Activated CD8-positive, alpha-beta T cell treated with anti-CD3 and anti-CD28 coated beads for 36 hours (primary cell): ENCODE results near the gene FNIP2. TPM values are rescaled to one million over a fixed set of nuclear protein-coding genes. Genes with fewer than 3 reads are reported as not detected.
A peak's percentile ranks its signal among the peaks of the same experiment; 100 is the strongest.

Source experiments
- ATAC-seq: fragments of 200-7000 bp; cut with Tn5 transposase; one replicate; pipeline ENCODE4 v1.10.0; 2021; ENCODE audit warnings: mild to moderate bottlenecking, moderate library complexity
- CTCF ChIA-PET: fragments of 350-600 bp; sonication (Branson Sonifier 250); formaldehyde crosslinking; loops from one replicate; lab custom pipeline; 2021; ENCODE audit warnings: antibody characterized with exemption; lab: Charles Lee
- POLR2A ChIA-PET: fragments of 350-600 bp; sonication (Branson Sonifier 250); formaldehyde crosslinking; loops from one replicate; lab custom pipeline; 2021; ENCODE audit warnings: antibody characterized with exemption; lab: Charles Lee
- DNase-seq: peaks from one replicate; pipeline ENCODE4 v3.0.0-alpha.2; 2020
- H3K27ac Mint-ChIP-seq: one replicate; pipeline ENCODE4 v1.8.0; 2021; ENCODE audit warnings: mild to moderate bottlenecking, mixed read lengths
- H3K27me3 Mint-ChIP-seq: one replicate; pipeline ENCODE4 v1.8.0; 2021; ENCODE audit warnings: mixed read lengths
- H3K36me3 Mint-ChIP-seq: one replicate; pipeline ENCODE4 v1.8.0; 2021; ENCODE audit warnings: low read depth, mixed read lengths
- H3K4me1 Mint-ChIP-seq: one replicate; pipeline ENCODE4 v1.8.0; 2021; ENCODE audit warnings: low read depth, mixed read lengths
- H3K4me3 Mint-ChIP-seq: one replicate; pipeline ENCODE4 v1.8.0; 2021; ENCODE audit warnings: mild to moderate bottlenecking, moderate library complexity, mixed read lengths
- H3K9me3 Mint-ChIP-seq: one replicate; pipeline ENCODE4 v1.8.0; 2021; ENCODE audit warnings: mixed read lengths
- intact Hi-C: fragments of 100-400 bp; cut with micrococcal nuclease; formaldehyde crosslinking; loops from one replicate; pipeline ENCODE4 v1.10.0; 2022
- total RNA-seq, 2 experiments: library from RNA; stranded (reverse); gene quantifications; one replicate each; pipeline ENCODE4 v1.2.3, GENCODE V29; 2021
- TF ChIP-seq, protein P1 (sequence below): fragments of 200-600 bp; IDR thresholded peaks from one replicate; pipeline ENCODE4 v1.8.0; 2022; ENCODE audit warnings: antibody characterized with exemption, mild to moderate bottlenecking

The FNIP2 gene
- total RNA-seq, 2 experiments from 2014 or later = 11.2 to 11.7 TPM

DNA sequence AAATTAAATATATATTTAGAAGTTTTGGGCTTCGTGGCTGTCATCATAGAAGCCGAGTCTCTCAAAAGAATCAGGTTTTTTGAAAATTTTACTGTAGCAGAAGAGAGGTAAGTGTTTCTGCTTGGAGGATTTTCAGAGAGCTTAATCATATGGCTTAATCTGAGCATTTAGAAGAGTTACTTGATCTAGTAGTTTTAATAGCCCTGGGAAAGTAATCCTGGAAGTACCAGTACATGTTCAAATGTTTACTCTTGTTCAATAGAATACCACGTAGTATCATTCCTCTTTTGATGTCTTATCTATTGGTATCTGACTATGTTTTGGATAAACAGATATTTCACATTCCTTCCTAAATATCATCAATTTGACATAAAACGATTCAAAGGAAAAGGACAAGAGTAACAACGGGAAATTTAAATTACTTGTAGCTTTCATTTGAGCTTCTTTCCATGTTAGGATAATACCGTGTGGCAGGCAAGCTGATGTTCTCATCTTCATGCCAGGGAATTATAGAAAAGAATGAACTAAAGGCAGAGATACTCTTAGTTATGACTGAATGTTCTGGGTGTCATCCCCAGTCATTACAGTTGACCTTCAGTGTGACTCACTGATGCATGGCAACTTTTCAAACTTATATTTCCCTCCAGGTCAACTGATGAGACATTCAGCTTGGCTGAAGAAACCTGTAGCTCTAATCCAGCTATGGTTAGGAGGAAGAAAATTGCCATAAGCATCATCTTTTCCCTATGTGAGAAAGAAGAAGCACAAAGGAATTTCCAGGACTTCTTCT, 89.8 kb downstream of the FNIP2 start:
- ATAC-seq (no peak), DNase-seq (no peak)
- Mint-ChIP-seq H3K4me3 (no peak overlapping the region), H3K9me3 (no peaks in the 10 kb centered on the region), H3K36me3 (peaks cover 17% of the 10 kb centered on the region), H3K4me1 (peaks cover 2% of the 10 kb centered on the region), H3K27me3 (no peaks in the 10 kb centered on the region), H3K27ac (no peak overlapping the region)
- CTCF ChIA-PET = interaction anchor here (0.7 to 3.2 kb wide), 7 partner anchors 14 to 344 kb away, joined by 3 to 36 read pairs (median 4); no protein-coding TSS in a partner anchor
- intact Hi-C loops = no loop called here
- TF ChIP-seq, protein P1, sequence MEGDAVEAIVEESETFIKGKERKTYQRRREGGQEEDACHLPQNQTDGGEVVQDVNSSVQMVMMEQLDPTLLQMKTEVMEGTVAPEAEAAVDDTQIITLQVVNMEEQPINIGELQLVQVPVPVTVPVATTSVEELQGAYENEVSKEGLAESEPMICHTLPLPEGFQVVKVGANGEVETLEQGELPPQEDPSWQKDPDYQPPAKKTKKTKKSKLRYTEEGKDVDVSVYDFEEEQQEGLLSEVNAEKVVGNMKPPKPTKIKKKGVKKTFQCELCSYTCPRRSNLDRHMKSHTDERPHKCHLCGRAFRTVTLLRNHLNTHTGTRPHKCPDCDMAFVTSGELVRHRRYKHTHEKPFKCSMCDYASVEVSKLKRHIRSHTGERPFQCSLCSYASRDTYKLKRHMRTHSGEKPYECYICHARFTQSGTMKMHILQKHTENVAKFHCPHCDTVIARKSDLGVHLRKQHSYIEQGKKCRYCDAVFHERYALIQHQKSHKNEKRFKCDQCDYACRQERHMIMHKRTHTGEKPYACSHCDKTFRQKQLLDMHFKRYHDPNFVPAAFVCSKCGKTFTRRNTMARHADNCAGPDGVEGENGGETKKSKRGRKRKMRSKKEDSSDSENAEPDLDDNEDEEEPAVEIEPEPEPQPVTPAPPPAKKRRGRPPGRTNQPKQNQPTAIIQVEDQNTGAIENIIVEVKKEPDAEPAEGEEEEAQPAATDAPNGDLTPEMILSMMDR = no peak
- POLR2A ChIA-PET = no interaction called here

DNA sequence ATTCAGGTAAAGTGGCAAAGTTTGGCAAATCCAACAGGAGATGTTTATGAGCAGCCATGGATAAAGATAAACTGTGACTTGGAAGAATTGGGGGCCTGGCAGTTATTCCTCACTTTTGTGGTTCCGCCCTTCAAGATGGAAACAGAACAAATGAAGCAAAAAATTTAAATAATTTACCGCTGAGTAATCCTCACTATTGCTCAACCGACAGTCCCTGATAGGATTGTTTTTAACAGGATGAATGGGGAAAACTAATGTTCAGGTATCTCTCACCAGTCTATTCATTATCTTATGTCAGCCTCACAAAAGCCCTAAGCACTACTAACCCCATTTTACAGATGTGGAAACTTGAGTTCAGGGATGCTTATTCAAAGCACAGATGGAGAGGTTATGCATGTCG, 90.8 kb downstream of the FNIP2 start:
- no peaks in the 10 kb centered on the region for H3K27me3 Mint-ChIP-seq
- ChIA-PET POLR2A (no interaction called here), CTCF (interaction anchor here (3.2 kb wide), 1 partner anchor 343 kb away, joined by 36 read pairs; no protein-coding TSS in a partner anchor)
- peaks cover 2% of the 10 kb centered on the region for H3K4me1 Mint-ChIP-seq
- H3K9me3 Mint-ChIP-seq = no peaks in the 10 kb centered on the region
- ATAC-seq (no peak), DNase-seq (no peak)
- H3K4me3 Mint-ChIP-seq = no peak overlapping the region
- intact Hi-C loops = no loop called here
- no peak overlapping the region for H3K27ac Mint-ChIP-seq
- TF ChIP-seq, protein P1 = no peak
- H3K36me3 Mint-ChIP-seq = peaks cover 17% of the 10 kb centered on the region

DNA sequence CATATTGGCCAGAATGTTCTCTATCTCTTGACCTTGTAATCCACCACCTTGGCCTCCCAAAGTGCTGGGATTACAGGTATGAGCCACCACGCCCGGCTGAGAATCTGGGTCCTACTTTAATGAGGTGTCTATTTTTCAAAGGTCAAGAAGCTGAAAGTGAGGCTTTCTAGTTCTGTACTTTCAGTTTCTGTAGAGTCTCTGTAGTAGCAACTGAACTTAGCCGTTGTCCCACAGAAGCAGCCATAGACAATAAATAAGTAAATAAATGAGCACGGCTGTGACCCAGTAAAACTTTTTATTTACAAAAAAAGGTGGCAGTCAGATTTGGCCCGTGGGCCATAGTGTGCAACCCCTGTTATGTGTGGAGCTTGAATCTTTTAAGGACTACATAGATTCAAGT, 92.0 kb downstream of the FNIP2 start:
- no peak overlapping the region for H3K4me3 Mint-ChIP-seq
- DNase-seq = peak; percentile 5
- no peaks in the 10 kb centered on the region for H3K9me3 Mint-ChIP-seq
- peaks cover 2% of the 10 kb centered on the region for H3K4me1 Mint-ChIP-seq
- CTCF ChIA-PET = interaction anchor here (0.6 to 2.6 kb wide), 3 partner anchors 9 to 540 kb away, joined by 3 to 16 read pairs (median 8); no protein-coding TSS in a partner anchor
- intact Hi-C loops = no loop called here
- H3K27ac Mint-ChIP-seq = no peak overlapping the region
- TF ChIP-seq, protein P1 = no peak
- H3K36me3 Mint-ChIP-seq = peaks cover 17% of the 10 kb centered on the region
- no peaks in the 10 kb centered on the region for H3K27me3 Mint-ChIP-seq
- no peak for ATAC-seq
- POLR2A ChIA-PET = interaction anchor here (0.7 kb wide), 1 partner anchor 187 kb away, joined by 3 read pairs; no protein-coding TSS in a partner anchor

DNA sequence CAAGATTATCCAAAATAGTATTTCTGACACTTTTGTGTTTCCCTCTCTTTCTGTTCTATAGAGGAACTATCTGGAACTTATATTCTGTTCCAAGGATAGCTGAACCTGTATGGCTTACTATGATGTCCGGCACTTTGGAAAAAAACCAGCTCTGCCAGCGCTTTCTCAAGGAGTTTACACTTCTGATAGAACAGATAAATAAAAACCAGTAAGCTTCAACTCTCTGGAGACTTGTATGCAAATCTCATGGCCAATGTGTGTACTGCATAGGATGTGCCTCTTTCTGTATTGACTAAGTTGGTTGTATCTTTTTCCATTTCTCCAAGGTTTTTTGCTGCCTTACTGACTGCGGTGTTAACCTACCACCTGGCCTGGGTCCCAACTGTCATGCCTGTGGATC, 92.5 kb downstream of the FNIP2 start:
- Mint-ChIP-seq H3K27ac (no peak overlapping the region), H3K36me3 (peaks cover 17% of the 10 kb centered on the region), H3K27me3 (no peaks in the 10 kb centered on the region), H3K9me3 (no peaks in the 10 kb centered on the region), H3K4me1 (peaks cover 2% of the 10 kb centered on the region), H3K4me3 (no peak overlapping the region)
- no peak for DNase-seq
- POLR2A ChIA-PET = no interaction called here
- CTCF ChIA-PET = interaction anchor here (0.6 to 2.6 kb wide), 4 partner anchors 10 to 539 kb away, joined by 3 to 16 read pairs (median 6); no protein-coding TSS in a partner anchor
- TF ChIP-seq, protein P1 = no peak
- intact Hi-C loops = no loop called here
- ATAC-seq = no peak

DNA sequence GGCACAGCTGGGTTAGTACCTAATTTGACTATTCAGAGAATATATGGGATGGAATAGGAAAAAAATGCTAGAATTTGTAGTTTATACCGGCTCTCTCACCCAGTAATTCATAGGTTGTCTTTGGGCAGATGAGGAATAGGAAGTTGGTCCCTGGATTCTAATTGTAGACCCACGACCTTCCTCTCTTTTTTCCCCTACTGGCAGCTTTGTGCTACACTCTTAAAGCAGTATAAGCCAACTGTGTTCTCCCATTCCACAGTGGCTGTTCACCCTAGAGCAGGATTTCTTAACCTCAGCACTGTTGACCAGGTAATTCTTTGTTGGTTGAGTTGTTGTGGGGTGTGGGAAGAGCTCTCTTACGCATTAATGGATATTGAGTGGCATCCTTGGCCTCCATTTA, 92.9 kb downstream of the FNIP2 start:
- DNase-seq (no peak), ATAC-seq (no peak)
- H3K27ac Mint-ChIP-seq = no peak overlapping the region
- H3K27me3 Mint-ChIP-seq = no peaks in the 10 kb centered on the region
- peaks cover 2% of the 10 kb centered on the region for H3K4me1 Mint-ChIP-seq
- peaks cover 17% of the 10 kb centered on the region for H3K36me3 Mint-ChIP-seq
- H3K9me3 Mint-ChIP-seq = no peaks in the 10 kb centered on the region
- no peak overlapping the region for H3K4me3 Mint-ChIP-seq
- CTCF ChIA-PET = interaction anchor here (0.9 to 2.6 kb wide), 3 partner anchors 10 to 341 kb away, joined by 3 to 16 read pairs (median 8); no protein-coding TSS in a partner anchor
- intact Hi-C loops = no loop called here
- TF ChIP-seq, protein P1 = no peak
- POLR2A ChIA-PET = no interaction called here
